NCI-H187 (cell line): ENCODE measurements around the gene CD28.
"Not testable (repeated sequence)": the region's sequence is repeated elsewhere in the genome, so short reads cannot be mapped to it uniquely, and the experiment has no call there.

Experiments
- DNase-seq, 2 experiments: peaks; one replicate each; lab custom pipeline; 2025; lab: John Stamatoyannopoulos, UW

The CD28 gene

DNA sequence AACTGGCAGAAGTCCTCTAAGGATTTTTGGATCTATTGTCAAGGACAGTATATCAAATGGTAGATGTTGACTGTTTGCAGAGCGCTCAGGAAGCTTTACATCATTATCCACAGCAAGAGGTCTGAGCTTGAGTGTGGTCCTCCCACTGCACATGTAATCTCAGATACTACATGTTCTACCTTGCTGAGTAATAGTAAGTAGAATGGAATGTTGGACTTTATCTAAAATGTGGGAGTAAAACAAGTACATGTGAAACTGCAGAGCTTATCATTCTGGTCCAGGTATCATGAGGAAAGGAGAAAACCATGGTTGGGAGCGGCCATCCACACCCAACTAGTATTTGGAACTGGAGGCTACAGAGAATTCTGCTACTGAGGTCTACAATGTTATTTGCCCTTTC, 19.3 kb upstream of the CD28 start:
- DNase-seq = no peak

DNA sequence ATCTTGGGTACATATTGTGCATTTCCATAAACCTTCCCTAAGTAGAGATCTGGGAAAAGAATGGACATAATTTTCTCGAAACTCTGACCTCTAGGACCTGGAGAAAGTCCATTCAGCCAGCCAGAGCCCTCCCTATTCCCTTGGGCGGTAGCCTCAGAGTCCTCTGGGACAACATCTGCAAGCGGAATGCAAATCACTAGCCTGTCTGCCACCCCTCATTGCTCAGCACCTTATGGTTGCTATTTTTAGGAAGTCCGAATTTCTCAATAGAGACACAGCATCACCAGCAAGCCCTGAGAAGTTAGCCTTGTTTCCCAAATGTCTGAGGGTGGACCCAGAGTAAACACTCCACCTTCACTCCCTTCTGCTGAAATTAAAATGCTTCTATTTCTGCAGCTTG, 17.6 kb upstream of the CD28 start:
- no peak for DNase-seq

DNA sequence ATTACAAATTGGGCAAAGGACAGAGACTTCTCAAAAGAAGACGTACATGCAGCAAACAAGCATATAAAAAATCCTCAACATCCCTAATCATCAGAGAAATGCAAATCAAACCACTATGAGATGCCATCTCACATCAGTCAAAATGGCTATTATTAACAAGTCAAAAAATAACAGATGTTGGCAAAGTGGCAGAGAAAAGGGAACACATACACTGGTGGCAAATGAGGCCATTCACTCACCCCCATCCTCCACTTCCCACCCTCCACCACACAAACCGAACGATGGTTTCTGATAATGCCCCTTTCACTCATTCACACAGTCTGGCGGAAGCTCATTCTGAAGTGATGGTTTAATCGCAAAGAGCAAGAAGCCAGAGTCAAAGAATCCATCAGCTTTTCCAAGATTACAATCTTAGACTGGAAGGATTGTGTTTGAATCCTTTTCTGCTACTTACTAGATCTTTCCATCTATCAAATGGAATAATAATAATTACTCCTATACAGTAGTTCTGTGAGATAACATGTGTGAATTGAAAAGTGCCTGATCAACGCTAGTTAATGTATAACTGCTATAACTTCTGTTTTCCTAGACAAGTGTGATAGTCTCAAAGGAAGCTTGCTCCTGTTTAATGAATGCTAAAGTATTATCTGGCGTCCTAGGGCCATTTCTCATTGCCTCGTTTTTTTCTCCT, 16.9 kb upstream of the CD28 start:
- DNase-seq = no peak

DNA sequence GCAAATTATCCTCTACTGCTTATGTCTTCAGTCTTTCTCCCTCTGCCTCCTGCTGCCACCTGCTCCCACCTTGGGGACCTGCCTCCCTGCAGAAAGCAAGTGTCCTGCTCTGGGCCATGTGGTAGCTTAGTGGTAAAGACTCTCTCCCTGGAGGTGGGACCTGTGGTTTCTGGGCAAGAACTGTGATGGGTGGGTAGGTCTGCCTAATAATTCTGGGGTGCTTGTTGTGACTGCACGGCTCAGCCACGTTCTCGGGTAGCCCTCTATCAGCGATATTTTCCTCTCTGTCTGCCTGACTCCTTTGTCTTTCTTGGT, 16.4 kb upstream of the CD28 start:
- DNase-seq = no peak

DNA sequence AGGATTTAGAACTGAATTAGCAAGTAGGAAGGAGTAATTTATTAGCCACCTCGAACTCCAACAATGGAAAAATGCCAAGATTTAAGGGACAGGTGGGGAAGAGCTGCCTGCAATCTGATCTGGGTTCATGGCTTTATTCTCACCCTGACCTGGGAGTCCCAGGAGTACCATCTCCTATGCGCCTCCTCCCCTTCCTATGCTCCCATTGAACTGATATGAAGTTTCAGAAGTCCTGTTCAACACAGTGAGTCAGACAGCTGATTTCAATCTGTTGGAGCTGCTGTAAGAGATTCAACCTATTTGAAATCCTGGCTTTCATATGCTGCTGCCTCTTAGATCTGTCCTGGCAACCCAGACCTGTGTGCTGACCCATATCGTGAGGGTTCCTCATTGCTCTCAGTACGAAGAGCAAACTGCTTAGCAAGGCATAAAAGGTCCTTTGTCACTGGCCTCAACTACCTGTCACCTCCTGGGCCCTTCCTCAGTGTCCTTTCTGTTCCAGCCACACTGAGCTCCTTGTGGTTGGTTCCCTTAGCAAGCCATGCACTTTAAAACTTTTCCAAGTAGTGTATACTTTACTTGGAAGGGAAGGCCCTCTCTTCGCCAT, 15.9 kb upstream of the CD28 start:
- no peak for DNase-seq

DNA sequence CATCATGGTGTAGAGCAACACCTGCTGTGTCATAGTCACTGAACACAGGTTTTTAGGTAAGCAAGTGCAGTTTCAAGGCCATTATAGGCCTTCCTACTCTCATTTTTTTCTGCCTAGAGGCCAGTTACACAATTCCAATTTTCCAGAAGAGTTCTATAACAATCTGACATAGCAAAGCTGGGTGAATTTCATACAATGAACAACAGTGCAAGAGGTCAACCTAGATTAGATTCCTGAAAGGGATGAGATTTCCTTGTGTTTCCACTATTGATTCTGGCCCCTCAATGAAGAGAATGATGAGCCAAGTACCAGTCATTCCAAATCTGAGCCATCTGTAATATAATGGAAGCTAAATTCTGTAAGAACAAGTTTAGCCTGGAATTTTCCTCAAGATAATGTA, 15.3 kb upstream of the CD28 start:
- DNase-seq = no peak

DNA sequence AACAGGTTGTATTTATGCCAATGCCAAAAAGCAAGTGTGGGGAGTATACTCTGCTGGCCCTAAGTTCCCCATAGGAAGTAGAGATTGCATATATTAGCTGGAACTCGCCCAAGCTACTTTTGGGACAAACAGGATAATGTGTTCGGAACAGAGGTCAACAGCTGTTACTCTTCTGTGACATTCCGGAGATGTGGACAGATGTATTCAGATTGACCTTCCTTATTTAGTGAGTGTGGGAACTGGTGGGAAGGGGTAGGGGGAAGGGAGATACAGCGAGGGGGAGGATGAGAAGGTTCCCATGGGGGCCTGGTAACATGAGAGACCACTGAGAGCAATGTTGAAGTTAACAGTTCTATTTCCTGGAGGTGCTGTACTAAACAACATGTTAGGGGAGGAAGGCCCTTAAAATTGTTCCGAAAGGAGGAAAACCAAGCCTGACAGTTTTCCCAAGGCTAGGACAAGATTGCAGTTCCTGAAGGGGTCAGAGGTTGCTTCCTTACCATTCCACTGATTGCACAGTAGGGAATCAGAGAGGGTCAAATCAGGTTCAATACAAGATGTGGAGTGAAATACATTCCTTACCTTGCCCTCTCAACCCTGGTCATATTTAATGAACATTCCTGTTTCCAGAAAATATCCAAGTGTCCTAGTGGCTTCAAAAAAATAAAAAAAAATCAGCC, 14.3 kb upstream of the CD28 start:
- DNase-seq = no peak

DNA sequence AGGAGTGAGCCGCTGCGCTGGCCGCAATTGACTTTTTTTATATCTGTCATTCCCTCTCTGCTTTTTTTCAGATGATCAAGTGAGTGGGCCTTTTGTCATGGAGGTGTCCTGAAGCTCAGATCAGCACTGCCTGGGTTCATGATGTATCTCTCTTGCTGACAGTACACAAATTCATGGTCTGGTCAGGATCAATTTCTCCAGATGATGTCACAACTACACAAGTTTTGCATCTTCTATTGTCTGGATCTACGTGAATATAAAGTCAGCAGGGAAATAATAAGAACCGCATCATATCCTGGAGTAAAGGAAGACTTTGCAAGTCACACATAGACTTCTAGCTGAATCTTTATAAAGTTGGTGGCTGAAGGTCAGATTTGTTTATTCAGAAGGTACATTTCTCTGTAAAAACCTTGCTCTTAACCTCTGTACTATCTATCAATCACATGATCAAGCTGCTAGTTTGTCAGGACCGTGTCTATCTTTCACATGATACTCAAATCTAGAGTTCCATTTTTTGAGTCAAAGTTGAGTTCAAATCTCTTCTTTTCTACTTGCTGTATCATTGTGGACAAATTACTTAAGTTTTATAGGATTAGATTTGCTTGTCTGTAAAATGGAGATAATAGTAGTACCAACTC, 13.1 kb upstream of the CD28 start:
- DNase-seq = no peak

DNA sequence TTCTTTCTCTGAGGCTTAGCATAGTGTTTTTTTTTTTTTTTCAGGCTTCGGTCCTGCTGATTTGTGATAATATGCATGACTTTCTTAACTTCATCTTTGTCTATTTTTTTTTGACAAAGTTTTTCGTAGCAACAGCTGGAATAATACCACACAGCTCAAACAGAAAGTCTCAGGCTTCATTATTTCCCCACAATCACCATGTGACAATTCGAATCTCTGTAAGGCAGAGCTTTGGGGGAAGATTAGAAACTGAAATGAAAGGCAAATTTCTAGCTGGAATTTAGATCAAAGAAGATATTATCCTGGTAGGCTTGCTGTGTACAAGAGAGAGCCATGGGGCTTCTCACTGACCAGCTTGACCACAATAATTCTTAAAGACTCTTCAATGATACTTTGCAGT, 12.2 kb upstream of the CD28 start:
- no peak for DNase-seq

DNA sequence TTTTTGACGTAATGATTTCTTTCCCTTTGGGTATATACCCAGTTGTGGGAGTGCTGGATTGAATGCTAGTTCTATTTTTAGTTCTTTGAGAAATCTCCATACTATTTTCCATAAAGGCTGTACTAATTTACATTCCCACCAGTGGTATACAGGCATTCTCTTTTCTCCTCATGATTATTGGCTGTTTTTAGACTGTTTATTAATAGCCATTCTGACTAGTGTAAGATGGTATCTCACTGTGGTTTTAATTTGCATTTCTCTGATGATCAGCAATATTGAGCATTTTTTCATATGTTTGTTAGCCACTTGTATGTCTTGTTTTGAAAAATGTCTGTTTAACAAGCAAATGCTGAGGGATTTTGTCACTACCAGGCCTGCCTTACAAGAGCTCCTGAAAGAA, 9.2 kb upstream of the CD28 start:
- no peak for DNase-seq

DNA sequence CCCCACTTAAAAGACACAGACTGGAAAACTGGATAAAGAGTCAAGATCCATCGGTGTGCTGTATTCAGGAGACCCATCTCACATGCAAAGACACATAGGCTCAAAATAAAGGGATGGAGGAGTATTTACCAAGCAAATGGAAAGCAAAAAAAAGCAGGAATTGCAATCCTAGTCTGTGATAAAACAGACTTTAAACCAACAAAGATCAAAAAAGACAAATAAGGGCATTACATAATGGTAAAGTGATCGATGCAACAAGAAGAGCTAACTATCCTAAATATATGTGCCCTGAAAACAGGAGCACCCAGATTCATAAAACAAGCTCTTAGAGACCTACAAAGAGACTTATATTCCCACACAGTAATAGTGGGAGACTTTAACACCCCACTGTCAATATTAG, 8.7 kb upstream of the CD28 start:
- not testable (repeated sequence) for DNase-seq

DNA sequence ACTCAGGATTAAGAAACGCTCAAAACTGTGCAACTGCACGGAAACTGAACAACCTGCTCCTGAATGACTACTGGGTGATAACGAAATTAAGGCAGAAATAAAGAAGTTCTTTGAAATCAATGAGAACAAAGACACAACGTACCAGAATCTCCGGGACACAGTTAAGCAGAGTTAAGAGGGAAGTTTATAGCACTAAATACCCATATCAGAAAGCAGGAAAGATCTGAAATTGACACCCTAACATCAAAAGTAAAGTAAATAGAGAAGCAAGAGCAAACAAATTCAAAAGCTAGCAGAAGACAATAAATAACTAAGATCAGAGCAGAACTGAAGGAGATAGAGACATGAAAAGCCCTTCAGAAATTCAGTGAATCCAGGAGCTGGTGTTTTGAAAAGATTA, 8.0 kb upstream of the CD28 start:
- not testable (repeated sequence) for DNase-seq

DNA sequence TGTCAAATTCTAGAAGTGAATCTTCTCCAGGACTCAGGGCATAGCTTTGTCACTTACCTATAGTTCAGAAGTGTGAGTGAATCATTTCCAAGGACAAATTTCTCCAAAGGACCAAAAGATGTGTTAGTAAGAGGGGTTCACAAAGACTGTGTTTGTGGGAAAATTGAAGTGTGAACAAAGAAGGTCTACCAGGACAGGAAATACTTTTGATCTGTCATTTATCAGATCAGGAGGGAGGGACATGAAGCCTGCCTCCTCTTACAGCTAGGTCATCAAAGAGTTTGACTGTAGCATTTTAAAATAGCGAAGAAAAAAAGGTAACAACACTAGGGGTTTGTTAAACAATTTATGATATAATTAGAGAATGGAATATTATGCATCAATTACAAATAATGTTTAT, 2.0 kb upstream of the CD28 start:
- DNase-seq = no peak

DNA sequence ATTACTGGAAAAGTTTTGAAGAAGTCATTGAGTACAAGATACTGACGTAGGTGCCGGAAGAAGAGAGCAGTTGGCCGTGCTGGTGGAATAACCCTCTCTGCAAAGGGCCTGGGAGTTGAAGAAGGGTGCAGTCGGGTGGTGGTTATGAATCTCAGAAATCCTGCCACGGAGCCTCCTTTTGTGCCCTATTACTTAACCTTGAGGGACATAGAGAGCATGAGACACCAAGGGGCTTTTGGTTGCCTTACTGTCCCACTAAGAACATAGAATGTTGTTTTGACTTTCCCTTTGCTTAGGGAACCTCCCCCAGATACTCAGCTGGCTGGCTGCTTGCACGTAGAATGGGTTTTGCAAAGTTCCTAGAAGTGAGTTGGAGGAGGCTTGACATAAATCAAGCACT, 1.3 kb upstream of the CD28 start:
- no peak for DNase-seq

DNA sequence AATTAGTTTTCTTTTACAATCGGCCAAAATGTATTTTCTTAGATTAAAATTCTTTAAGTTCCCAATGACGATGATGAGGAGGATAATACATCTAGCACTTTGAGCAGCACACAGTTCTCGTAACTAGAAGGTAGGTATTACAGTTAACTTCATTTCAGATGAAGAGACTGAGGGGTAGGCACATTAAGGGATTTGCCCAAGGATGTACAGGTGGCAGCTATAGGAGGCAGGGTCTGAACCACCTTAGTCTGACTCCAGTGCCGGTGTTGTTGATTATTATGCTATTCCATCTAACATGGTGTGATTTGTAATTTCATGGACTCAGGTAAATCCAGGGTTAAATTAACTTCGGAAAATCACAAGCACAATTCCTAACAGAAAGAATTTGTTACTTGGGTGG, 1.1 kb downstream of the CD28 start:
- DNase-seq = no peak

DNA sequence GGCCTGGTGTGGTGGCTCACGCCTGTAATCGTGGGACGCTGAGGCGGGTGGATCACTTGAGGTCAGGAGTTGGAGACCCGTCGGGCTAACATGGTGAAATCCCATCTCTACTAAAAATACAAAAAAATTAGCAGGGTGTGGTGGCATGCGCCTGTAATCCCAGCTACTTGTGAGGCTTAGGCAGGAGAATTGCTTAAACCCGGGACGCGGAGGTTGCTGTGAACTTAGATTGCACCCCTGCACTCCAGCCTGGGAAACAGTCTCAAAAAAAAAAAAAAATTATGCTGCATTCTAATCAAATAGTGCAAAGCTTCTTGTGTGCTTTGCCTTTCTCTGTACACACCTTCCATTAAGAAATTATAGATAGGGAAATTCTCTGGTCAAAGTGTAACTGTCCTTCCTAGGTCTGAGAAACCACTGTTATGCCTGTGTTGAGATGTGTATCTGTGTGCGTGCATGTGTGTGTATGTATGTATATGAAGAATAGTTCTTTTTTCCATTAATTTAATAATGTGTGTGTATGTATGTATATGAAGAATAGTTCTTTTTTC, 2.5 kb downstream of the CD28 start:
- no peak for DNase-seq

DNA sequence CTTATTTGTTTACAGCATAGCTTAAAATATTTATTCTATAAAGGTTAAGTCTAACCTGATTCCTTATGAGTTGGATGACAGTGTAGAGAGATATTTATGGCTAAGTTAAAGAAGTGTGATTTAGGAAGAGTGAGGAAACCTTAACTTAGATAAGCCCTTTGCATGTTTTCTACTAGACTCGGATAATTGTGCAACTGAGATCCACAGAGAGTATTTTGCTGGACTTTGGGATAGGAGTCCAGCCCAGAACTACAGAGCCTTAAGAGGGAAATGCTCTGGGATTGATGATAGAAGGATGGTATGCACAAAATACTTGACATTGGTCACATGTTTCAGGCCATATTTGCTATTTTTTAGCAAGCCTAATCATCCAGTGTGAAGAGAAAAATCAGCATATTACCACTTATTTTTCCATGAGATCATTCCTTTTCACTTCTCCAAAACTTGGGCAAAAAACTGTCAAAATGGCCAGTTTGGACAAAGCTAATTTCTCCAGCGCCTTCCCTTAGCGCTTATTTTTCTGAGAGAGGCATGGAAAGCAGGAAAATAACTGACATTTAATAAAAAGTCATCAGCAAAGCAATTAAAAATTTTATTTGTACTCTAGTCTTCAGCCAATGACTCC, 3.1 kb downstream of the CD28 start:
- DNase-seq = no peak

DNA sequence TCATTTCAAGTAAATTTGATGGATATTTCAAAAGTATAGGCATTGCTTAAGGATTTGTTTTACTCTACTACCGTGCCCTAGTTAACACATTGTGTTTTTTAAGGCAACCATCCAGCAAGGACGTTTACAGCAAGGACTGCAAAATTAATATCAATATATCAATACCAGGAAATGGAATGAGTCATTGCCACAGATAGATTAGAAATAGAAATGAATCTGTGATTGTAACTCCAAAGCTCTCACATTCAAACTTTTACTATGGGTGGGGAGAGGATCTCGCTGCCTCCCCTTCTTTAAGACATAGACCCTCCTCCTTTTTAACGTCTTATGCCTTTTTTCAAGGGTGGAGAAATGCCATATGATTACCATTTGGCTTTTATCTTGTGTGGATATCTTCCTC, 3.8 kb downstream of the CD28 start:
- DNase-seq = no peak

DNA sequence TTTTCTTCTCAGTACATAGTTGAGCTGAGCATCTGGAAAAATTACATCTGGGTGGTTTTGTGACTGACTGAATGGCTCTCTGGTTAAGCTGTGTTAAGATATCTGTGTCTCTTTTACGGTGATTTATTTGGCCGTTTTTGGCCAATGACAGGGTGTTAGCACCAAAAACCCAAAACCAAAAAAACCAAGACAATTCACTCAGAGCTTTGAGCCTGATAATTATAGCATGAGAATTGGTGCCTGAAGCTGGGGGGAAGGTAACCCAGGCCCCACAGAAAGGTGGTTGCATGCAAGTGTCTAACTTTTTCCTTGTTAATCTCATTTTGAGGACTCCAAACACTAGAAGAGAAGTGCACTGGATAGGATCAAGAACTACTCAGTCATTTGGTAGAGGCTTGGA, 4.5 kb downstream of the CD28 start:
- DNase-seq = no peak

DNA sequence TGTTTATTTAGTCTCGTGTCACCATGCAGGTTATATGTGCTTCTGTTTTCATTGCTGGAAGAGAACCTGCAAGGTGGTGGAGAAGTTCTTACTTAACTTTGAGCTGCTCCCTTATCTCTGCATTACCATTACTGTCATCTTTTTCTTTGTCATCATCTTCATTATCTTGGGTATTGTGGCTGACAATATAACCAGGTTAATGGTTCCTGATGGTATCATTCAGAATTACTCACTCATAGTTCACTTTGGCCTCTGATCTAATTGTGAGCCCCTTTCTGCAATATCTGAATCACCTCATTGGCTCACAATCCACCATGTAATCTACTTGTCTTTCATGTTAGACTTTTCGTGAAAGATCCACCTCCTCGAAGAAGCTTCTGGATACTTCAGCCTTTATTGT, 5.0 kb downstream of the CD28 start:
- DNase-seq = no peak

DNA sequence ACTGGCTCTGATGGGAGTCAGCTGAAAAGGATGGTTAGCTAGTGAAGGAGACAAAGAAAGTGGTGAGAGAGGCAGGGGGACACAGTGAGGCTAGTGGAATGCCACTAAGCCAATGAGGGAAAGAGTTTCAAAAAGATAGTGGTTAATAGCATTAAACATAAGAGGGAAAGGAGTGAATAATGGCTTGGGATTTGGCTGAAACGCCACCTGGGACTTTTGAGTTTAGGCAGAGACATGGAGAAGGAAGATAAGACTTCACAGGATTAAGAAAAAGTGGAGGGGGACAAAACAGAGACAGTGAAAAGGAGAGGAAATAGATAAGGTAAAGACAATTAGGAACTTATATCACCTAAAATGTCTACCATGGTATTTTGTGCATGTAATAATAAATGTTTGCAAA, 6.9 kb downstream of the CD28 start:
- DNase-seq = no peak

DNA sequence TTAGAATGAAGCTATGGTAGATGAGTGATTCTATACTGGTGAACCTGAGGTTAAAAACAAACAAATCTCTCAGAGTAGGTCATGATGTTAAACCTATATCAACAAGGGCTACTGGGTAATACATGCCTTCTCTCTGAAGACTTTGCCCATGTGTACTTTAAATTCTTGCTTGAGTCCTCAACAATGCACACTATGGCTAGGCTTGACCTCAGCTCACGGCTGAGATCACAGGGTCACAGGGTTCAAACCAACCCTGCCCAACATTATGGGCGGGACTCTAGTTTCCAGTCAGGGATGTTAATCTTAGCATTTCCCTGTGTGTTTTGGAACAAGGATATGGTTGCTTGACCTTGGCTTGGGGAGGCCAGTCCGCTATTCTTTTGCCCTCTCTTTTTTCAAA, 7.7 kb downstream of the CD28 start:
- DNase-seq = no peak

DNA sequence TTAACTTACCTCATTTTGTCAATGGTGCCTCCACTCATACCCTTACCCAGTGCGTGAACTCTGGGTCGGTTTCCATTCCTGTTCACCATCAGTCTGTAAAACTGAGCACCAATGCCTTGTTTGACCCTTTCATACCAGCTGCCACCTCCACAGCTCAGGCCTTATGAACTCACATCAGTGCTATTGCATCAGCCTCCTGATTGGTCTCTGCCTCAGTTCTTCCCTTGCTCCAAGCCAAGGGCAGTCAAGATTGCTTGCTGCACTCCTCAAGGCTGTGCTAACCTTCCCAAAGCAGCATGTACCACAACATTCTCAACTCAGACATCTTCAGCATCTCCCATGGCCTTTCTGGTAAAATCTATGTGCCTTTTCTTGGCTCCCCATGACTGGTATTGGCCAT, 9.3 kb downstream of the CD28 start:
- DNase-seq = no peak
